ENCODE measurements around the gene PDZD2. TPM values are rescaled to one million over a fixed set of nuclear protein-coding genes. Genes with fewer than 3 reads are reported as not detected.
"Not testable (repeated sequence)": the region's sequence is repeated elsewhere in the genome, so short reads cannot be mapped to it uniquely, and the experiment has no call there.

Gene PDZD2
- total RNA-seq, 1 donor: 0.36 TPM

GRCh38 chr5:32116574-32117313 is 477.8 kb downstream of the PDZD2 start:
- Histone ChIP-seq H3K27me3 (ENCODE audit: insufficient read depth, low read length) (no peaks in the 10 kb centered on the region), H3K4me3 (ENCODE audit: insufficient read depth, low read length) (no peak overlapping the region), H2AFZ (ENCODE audit: low read length) (no peak overlapping the region), H3K79me2 (ENCODE audit: insufficient read depth, low read length) (peaks cover 76% of the 10 kb centered on the region), H3K4me2 (ENCODE audit: insufficient read depth, low read length) (peak overlapping the region; percentile 1), H3K4me1 (ENCODE audit: insufficient read depth, low read length) (peaks cover 15% of the 10 kb centered on the region), H3K27ac (ENCODE audit: low read depth, low read length) (peak overlapping the region; percentile 54), H3K9me3 (ENCODE audit: low read depth, low read length) (no peaks in the 10 kb centered on the region), H4K20me1 (ENCODE audit: insufficient read depth, low read length) (peaks cover 14% of the 10 kb centered on the region), H3K36me3 (ENCODE audit: insufficient read depth, low read length) (peaks cover 44% of the 10 kb centered on the region)
- DNase-seq (ENCODE audit: insufficient read length, low spot score, missing footprints): no peak
- TF ChIP-seq, protein P1, sequence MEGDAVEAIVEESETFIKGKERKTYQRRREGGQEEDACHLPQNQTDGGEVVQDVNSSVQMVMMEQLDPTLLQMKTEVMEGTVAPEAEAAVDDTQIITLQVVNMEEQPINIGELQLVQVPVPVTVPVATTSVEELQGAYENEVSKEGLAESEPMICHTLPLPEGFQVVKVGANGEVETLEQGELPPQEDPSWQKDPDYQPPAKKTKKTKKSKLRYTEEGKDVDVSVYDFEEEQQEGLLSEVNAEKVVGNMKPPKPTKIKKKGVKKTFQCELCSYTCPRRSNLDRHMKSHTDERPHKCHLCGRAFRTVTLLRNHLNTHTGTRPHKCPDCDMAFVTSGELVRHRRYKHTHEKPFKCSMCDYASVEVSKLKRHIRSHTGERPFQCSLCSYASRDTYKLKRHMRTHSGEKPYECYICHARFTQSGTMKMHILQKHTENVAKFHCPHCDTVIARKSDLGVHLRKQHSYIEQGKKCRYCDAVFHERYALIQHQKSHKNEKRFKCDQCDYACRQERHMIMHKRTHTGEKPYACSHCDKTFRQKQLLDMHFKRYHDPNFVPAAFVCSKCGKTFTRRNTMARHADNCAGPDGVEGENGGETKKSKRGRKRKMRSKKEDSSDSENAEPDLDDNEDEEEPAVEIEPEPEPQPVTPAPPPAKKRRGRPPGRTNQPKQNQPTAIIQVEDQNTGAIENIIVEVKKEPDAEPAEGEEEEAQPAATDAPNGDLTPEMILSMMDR (IDR thresholded peaks at IDR 0.05; ENCODE audit: extremely low read depth, low read depth, low read length): no peak

GRCh38 chr5:32118922-32119321 is 480.0 kb downstream of the PDZD2 start:
- not testable (repeated sequence) for H3K9me3 ChIP-seq (ENCODE audit: low read depth, low read length); H2AFZ ChIP-seq (ENCODE audit: low read length); H3K4me3 ChIP-seq (ENCODE audit: insufficient read depth, low read length); H3K27ac ChIP-seq (ENCODE audit: low read depth, low read length); H3K27me3 ChIP-seq (ENCODE audit: insufficient read depth, low read length); H3K4me2 ChIP-seq (ENCODE audit: insufficient read depth, low read length); DNase-seq (ENCODE audit: insufficient read length, low spot score, missing footprints)
- H3K36me3 ChIP-seq (ENCODE audit: insufficient read depth, low read length): peaks cover 52% of the 10 kb centered on the region
- peaks cover 15% of the 10 kb centered on the region for H3K4me1 ChIP-seq (ENCODE audit: insufficient read depth, low read length)
- peaks cover 80% of the 10 kb centered on the region for H3K79me2 ChIP-seq (ENCODE audit: insufficient read depth, low read length)
- H4K20me1 ChIP-seq (ENCODE audit: insufficient read depth, low read length): peaks cover 21% of the 10 kb centered on the region

- H3K79me2 ChIP-seq (ENCODE audit: insufficient read depth, low read length): peaks cover 85% of the 10 kb centered on the region
- H3K36me3 ChIP-seq (ENCODE audit: insufficient read depth, low read length): peaks cover 57% of the 10 kb centered on the region
- no peak overlapping the region for H3K27ac ChIP-seq (ENCODE audit: low read depth, low read length)
- TF ChIP-seq, protein P1 (IDR thresholded peaks at IDR 0.05; ENCODE audit: extremely low read depth, low read depth, low read length): no peak
- H3K9me3 ChIP-seq (ENCODE audit: low read depth, low read length): no peaks in the 10 kb centered on the region
- no peak for DNase-seq (ENCODE audit: insufficient read length, low spot score, missing footprints)
- no peak overlapping the region for H2AFZ ChIP-seq (ENCODE audit: low read length)
- peaks cover 18% of the 10 kb centered on the region for H4K20me1 ChIP-seq (ENCODE audit: insufficient read depth, low read length)
- no peaks in the 10 kb centered on the region for H3K4me1 ChIP-seq (ENCODE audit: insufficient read depth, low read length)
- no peaks in the 10 kb centered on the region for H3K27me3 ChIP-seq (ENCODE audit: insufficient read depth, low read length)
- no peak overlapping the region for H3K4me3 ChIP-seq (ENCODE audit: insufficient read depth, low read length)
- H3K4me2 ChIP-seq (ENCODE audit: insufficient read depth, low read length): no peak overlapping the region
These were observed 484.3 kb downstream of the PDZD2 start for GRCh38 chr5:32123058-32123805.

DNA sequence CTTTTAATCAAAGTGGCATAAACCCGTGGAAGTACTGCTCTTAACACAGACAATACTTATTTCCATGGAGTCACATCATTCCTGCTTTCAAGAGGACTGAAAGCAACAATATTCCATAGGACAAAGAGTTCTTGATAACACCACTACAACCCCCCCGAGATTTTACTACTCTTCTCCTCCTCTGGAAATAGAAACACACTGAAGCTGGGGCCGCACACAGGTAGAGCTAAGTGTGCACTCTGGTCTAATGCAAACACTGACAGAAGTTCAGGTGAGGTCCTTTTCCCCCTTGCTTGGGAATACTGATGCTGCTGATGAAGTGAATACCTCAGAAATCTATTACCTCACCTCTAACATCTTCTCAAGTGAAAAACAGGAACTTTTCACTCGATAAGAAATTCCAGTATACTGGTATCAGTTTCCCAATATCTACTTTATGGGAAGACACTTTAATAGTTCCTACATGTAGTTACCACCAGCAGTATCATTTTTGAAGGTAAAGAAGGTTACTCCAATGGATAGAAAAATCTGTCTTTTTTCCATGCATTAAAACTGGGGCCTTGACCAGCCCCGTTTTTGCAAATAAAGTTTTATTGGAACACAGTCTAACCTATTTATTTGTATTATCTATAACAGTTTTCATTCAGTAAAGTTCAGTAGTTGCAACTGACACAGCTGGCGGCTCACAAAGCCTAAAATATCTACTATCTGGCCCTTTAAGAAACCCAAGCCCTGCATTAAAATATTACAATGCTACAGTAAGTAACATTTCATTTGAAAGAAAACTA is 485.2 kb downstream of the PDZD2 start:
- Histone ChIP-seq H3K4me2 (ENCODE audit: insufficient read depth, low read length) (no peak overlapping the region), H4K20me1 (ENCODE audit: insufficient read depth, low read length) (peaks cover 18% of the 10 kb centered on the region), H3K4me3 (ENCODE audit: insufficient read depth, low read length) (no peak overlapping the region), H3K79me2 (ENCODE audit: insufficient read depth, low read length) (peaks cover 90% of the 10 kb centered on the region), H2AFZ (ENCODE audit: low read length) (no peak overlapping the region), H3K27me3 (ENCODE audit: insufficient read depth, low read length) (no peaks in the 10 kb centered on the region), H3K4me1 (ENCODE audit: insufficient read depth, low read length) (no peaks in the 10 kb centered on the region), H3K27ac (ENCODE audit: low read depth, low read length) (no peak overlapping the region), H3K9me3 (ENCODE audit: low read depth, low read length) (no peaks in the 10 kb centered on the region), H3K36me3 (ENCODE audit: insufficient read depth, low read length) (peaks cover 55% of the 10 kb centered on the region)
- DNase-seq (ENCODE audit: insufficient read length, low spot score, missing footprints): no peak
- TF ChIP-seq, protein P1 (IDR thresholded peaks at IDR 0.05; ENCODE audit: extremely low read depth, low read depth, low read length): no peak
